NCI-H446 (cell line): ENCODE results near the gene ZNF785.
A peak's percentile ranks its signal among the peaks of the same experiment; 100 is the strongest.
"Not testable (repeated sequence)": the region's sequence is repeated elsewhere in the genome, so short reads cannot be mapped to it uniquely, and the experiment has no call there.

ENCODE experiments used
- DNase-seq, 2 experiments: peaks; one replicate each; lab custom pipeline; 2025; lab: John Stamatoyannopoulos, UW

ZNF785 gene

GRCh38 chr16:30565526-30565925 is 20.0 kb downstream of the ZNF785 start:
- no peak for DNase-seq

DNA sequence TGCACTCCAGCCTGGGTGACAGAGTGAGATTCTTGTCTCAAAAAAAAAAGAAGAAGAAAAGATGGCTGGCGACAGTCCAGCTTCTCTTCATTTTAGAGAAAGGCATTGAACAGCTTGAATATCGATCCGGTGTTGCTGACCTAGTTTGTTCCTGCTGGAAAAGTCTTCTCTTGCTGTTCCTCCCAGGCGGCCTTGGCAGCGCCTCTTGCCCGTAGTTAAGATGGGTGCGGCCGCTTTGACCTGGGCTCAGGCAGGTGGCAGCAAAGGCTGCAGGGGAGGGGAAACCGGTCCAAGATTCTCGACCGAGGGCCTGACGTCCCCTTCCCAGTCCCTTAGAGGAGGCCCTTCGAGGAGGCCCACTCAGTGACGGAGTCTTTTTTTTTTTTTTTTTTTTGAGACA is 23.5 kb downstream of the ZNF785 start:
- DNase-seq = no peak

- DNase-seq = no peak
Observed at GRCh38 chr16:30561089-30561816, 24.2 kb downstream of the ZNF785 start.

GRCh38 chr16:30559690-30560089 is 25.8 kb downstream of the ZNF785 start:
- DNase-seq = no peak

DNA sequence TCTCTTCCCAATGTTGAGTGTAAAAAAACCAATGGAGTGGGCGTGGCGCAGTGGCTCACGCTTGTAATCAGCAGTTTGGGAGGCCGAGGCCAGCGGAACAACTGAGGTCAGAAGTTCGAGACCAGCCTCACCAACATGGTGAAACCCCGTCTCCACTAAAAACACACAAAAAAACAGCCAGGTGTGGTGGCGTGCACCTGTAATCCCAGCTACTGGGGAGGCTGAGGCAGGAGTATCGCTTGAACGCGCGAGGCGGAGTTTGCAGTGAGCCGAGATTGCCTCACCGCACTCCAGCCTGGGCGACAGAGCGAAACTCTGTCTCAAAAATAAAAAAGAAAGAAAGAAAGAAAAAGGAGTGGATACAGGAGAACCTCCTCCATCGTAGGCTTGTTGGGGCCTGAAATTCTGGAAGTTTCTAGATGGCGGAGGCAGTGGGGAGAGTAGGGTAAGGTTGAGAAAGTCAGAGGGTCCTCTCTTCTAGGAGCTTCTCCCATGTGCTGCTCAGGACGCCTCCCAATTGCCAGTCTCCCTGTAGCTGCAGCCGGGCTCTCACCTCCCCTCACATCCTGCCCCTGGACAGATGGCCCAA is 26.6 kb downstream of the ZNF785 start:
- DNase-seq = no peak

DNA sequence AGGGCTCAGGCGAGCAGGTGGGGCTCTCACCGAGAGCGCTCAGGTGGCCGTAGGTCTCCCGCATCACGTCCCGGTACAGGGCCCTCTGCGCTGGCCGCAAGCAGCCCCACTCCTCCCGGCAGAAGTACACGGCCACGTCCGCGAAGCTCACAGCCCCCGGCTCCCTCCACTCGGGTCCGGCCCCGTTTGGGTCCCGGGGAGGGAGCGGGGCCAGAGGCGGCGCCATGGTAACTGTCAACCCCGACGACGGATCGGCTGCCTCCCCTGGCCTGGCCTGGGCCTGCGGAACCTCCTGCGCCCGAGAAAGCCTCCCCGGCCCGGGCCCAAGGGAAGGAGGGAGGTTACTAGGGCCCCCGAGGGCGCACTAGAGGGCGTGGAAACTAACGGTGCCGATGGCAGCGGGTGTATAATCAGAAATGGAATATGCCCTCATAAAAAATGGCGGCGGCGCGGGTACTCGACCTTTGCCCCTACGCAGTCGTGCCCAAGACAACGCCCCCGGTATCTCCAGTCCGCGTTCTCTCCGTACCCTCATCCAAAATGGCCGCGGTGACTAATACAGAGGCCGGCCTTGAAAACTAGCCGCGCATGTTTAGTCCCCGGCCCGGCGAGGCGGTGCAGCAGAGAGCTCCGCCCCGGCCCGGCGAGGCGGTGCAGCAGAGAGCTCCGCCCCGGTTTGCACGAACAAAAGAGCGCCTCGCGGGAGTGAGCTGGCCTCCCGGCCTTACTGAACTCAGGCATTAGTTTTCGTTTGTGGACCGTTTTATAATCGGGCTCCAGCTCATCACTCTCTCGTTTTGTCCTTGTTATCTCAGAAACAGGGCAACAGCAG is 27.3 kb downstream of the ZNF785 start, which contains the start of gene ZNF764:
Gene ZNF764, minus strand, starts transcription at position 418 of the 832 bp plus-strand sequence. Its CDS starts 192 bp downstream, at position 226.
- DNase-seq = peak; percentile 87 to 97

- DNase-seq = no peak
Observed at GRCh38 chr16:30557707-30557956, 27.9 kb downstream of the ZNF785 start.

DNA sequence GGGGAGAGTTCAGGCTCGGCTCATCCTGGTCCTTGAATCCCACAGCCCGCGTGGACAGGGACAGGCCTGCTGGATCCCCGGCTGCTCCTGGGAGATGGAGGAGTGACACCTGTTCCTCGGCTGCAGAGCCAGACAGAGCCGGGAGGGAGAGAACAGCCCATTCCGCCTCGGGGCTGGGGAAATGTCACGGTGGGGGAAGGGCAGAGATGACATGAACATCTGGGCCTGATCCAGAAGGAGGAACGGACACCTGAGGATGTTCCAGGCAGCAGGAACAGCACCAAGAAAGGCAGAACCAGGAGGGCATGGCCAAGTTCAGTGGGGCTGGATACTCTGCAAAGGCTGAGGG is 29.4 kb downstream of the ZNF785 start:
- no peak for DNase-seq

DNA sequence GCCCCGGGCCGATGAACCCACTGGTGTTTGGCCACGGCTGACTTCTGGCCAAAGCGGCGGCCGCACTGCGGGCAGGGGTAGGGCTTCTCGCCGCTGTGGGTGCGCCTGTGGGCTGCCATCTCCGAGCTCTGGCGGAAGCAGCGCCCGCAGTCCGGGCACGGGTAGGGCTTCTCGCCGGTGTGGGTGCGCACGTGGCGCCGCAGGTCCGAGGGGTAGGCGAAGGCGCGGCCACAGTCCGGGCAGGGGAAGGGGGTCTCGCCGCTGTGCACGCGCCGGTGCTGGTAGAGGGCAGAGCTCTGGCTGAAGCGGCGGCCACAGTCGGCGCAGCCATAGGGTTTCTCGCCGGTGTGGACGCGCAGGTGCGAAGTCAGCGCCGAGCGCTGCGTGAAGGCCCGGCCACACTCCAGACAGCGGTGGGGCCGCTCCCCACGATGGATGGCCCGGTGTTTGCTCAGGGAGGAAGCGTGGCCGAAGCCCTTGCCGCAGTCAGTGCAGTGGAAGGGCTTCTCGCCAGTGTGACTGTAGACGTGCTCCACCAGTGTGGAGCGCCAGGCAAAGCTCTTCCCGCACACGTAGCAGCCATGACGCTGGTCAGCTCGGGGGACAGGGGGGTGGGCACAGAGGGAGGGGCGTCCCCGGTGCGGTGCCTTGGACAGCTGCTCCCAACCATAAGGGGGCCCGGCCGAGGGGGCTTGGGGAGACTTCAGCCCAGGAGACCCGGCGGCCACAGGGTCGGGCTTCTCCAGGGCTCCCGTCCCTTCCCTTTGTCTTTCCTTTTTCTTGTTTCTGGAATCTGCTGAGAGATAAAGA is 30.0 kb downstream of the ZNF785 start:
- no peak for DNase-seq

DNA sequence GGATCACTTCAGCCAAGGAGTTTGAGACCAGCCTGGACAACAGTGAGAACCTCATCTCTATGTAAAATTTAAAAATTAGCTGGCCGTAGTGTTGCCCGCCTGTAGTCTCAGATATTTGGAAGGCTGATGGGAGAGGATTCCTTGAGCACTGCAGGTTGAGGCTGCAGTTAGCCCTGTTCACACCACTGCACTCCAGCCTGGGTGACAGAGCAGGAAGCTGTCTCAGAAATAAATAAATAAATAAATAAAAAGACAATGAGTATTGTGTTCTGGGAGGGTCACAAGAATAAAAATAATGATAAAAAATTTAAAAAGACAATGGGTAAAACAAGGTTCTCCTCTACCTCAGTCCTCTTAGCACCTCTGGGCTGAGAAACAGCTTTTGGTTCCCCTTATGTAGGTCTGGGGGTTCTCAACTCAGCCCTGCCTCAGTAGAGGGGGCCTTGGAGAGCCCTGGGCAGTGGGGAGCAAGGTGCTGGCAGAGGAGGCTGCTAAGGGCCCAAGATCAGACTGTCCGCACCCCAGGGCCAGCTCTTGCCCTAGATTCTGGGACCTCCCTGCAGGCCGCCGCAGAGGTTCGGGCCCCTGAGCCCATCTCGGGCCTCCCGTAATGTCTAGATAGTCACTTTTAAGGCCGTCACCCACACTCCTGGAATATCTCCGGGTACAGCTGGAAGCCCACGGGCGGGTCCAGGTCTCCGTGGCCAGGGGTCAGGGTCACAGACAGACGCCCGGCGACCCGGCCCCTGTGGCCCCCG is 30.8 kb downstream of the ZNF785 start:
- DNase-seq = no peak

GRCh38 chr16:30553393-30553899 is 32.1 kb downstream of the ZNF785 start:
- no peak for DNase-seq

DNA sequence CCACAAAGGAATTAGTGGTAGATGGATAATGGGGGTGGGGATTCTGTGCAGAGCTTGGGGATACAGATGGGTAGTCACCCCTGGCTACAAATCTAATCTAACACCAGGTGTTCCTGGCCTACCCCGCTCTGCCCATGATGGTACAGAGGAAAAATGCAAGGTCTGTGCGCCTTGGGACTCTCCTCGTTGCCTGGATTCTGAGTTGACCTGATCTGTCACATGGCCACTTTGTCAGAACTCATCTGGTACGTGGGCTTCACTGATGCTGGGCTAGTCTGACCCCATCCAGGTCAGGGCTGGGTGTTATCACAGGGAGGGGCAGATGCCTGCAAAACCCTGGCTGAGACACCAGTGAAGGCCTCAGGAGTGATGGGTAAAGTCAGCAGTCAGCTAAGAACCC is 32.5 kb downstream of the ZNF785 start:
- DNase-seq = no peak

- DNase-seq = no peak
Observed at GRCh38 chr16:30551781-30552180, 33.7 kb downstream of the ZNF785 start.

- no peak for DNase-seq
Observed at GRCh38 chr16:30548416-30549253, 36.9 kb downstream of the ZNF785 start.

DNA sequence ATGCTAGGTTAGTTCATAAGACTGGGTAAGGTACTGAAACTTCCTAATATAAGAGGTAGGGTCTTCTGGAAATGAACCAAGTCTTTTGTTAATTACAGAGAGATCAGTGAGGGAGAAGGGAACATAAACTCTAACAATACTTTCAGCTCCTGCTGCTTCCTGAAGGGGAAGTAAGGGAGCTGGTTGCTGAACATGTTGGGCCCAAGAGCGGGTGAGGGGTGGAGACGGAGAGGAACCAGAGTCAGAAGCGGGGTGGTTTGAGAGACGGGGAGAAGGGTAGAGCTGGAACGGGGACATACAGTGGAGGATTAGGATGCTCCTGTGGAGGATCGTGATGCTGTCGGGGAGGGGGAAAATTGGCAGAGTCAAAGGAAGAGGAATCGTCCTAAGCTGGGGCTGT is 39.4 kb downstream of the ZNF785 start:
- no peak for DNase-seq

DNA sequence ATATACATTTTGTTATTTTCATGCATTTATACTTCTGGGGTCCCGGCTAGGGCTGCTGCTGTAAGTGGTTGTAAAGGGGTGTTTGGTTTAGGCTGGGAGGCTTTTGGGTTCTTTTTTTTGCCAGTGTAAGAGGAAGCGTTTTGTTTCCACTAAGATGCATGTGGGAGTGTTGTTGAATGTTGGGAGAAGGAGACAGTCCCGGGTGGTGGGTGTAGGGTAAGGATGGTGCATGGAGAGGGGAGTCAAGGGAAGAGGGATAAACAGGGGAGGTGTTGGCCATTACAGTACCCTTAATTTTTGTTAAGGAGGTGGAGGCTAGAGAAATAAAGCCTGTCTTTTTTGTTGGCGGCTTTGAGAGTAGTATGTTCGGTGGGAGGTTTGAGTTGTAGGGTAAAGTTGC is 42.4 kb downstream of the ZNF785 start:
- no peak for DNase-seq

- no peak for DNase-seq
Observed at GRCh38 chr16:30541502-30542329, 43.8 kb downstream of the ZNF785 start.

DNA sequence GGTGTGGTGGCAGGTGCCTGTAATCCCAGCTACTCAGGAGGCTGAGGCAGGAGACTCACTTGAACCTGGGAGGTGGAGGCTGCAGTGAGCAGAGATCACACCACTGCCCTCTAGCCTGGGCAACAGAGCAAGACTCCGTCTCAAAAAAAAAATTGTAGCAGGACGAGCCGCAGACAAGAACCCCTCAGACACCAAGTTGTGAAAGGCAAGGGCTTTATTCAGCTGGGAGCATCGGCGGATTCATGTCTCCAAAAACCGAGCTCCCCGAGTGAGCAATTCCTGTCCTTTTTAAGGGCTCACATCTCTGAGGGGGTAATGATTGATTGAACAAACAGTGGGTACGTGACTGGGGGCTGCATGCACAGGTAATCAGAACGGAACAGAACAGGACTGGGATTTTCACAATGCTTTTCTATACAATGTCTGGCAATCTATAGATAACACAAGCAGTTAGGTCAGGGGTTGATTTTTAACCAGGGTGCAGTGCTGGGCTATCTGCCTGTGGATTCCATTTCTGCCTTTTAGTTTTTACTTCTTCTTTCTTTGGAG is 44.5 kb downstream of the ZNF785 start:
- DNase-seq = not testable (repeated sequence)

DNA sequence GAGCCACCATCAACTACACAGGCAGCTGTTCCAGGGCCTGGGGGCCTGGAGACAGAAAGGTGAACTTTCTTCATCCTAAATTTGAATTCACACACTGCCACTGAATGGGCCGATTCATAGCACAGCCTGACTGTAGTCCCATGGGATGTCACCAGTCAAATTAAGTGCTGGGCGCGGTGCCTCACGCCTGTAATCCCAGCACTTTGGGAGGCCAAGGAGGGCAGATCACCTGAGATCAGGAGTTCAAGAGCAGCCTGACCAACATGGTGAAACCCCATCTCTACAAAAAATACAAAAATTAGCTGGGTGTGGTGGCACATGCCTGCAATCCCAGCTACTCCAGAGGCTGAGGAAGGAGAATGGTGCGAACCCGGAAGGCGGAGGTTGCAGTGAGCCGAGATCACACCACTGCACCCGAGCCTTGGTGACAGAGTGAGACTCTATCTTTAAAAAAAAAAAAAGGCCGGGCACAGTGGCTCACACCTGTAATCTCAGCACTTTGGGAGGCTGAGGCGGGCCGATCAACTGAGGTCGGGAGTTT is 45.4 kb downstream of the ZNF785 start:
- not testable (repeated sequence) for DNase-seq
